Caco-2 (cell line): ENCODE measurements around the gene FAM168A. TPM values are rescaled to one million over a fixed set of nuclear protein-coding genes. Genes with fewer than 3 reads are reported as not detected.

ENCODE experiments used
- Bru-seq: library from RNA; stranded (reverse); fragments of 400-500 nt; gene quantifications from one replicate; lab custom pipeline; 2021; lab: Mats Ljungman, UMichigan
- BruChase-seq, 2 experiments: library from RNA; stranded (reverse); fragments of 400-500 nt; gene quantifications; one replicate each; lab custom pipeline; 2021; lab: Mats Ljungman, UMichigan
- BruUV-seq: library from RNA; stranded (reverse); fragments of 400-500 nt; replicated peaks from 2 replicates; lab custom pipeline; 2021; lab: Mats Ljungman, UMichigan
- CTCF ChIA-PET: fragments of 300-600 bp; sonication (Branson Sonifier 250); formaldehyde crosslinking; loops from one replicate; lab custom pipeline; 2022; ENCODE audit warnings: antibody characterized with exemption; lab: Charles Lee
- POLR2A ChIA-PET: fragments of 300-600 bp; sonication (Branson Sonifier 250); formaldehyde crosslinking; loops from one replicate; lab custom pipeline; 2022; ENCODE audit warnings: antibody characterized with exemption; lab: Charles Lee
- DNase-seq, 2 experiments: peaks; one replicate each; pipeline versions ENCODE4 v3.0.0 to v3.0.0-alpha.2; 2020 to 2022
- H3K27me3 ChIP-seq: replicated peaks from 2 replicates; pipeline ENCODE4 v1.6.0; 2011; ENCODE audit warnings: low read length; ENCODE audit not compliant: control insufficient read depth, insufficient read depth
- H3K36me3 ChIP-seq: 2 replicates; pipeline ENCODE4 v1.5.1; 2011; ENCODE audit warnings: low read length; ENCODE audit not compliant: control insufficient read depth, insufficient read depth
- H3K4me1 ChIP-seq: fragments of 250-450 bp; sonication (Bioruptor Pico); 2 replicates; pipeline ENCODE4 v1.5.1; 2020; ENCODE audit warnings: mild to moderate bottlenecking
- H3K4me3 ChIP-seq: 2 replicates; pipeline ENCODE4 v1.5.1; 2011; ENCODE audit warnings: low read depth, mild to moderate bottlenecking, control low read depth, low read length
- H3K9me3 ChIP-seq: fragments of 250-450 bp; sonication (Bioruptor Pico); 2 replicates; pipeline ENCODE4 v1.5.1; 2020; ENCODE audit warnings: mild to moderate bottlenecking, moderate library complexity
- H3K27ac Mint-ChIP-seq: one replicate; pipeline ENCODE4 v1.8.0; 2022; ENCODE audit warnings: mixed read lengths; ENCODE audit not compliant: unreplicated experiment
- H3K27me3 Mint-ChIP-seq: one replicate; pipeline ENCODE4 v1.8.0; 2022; ENCODE audit warnings: mixed read lengths; ENCODE audit not compliant: insufficient read depth, unreplicated experiment
- H3K36me3 Mint-ChIP-seq: one replicate; pipeline ENCODE4 v1.8.0; 2022; ENCODE audit warnings: mild to moderate bottlenecking, mixed read lengths; ENCODE audit not compliant: insufficient read depth, unreplicated experiment
- H3K4me1 Mint-ChIP-seq: one replicate; pipeline ENCODE4 v1.8.0; 2022; ENCODE audit warnings: low read depth, mixed read lengths; ENCODE audit not compliant: unreplicated experiment
- H3K4me3 Mint-ChIP-seq: one replicate; pipeline ENCODE4 v1.8.0; 2022; ENCODE audit warnings: mild to moderate bottlenecking, moderate library complexity, mixed read lengths; ENCODE audit not compliant: unreplicated experiment
- H3K9me3 Mint-ChIP-seq: one replicate; pipeline ENCODE4 v1.8.0; 2022; ENCODE audit warnings: mixed read lengths; ENCODE audit not compliant: unreplicated experiment
- intact Hi-C: fragments of 100-400 bp; cut with micrococcal nuclease; formaldehyde crosslinking; loops from one replicate; pipeline ENCODE4 v1.10.0; 2022; ENCODE audit not compliant: unreplicated experiment
- long read RNA-seq: library from polyadenylated mRNA; stranded (forward); transcript quantifications from one replicate; pipeline ENCODE4 v2.0.0, GENCODE V29; 2022
- total RNA-seq: library from RNA; stranded (reverse); gene quantifications from 2 replicates; pipeline ENCODE4 v1.2.3, GENCODE V29; 2022
- TF ChIP-seq, protein P1 (sequence below), 2 experiments: fragments of 200-600 bp in 1 of 2; IDR thresholded peaks; 1 replicate in 1 of 2; 2 replicates in 1 of 2; pipeline versions ENCODE4 v1.5.1 to v1.8.0; 2011 to 2022; ENCODE audit warnings: antibody characterized with exemption in 1 of 2, control low read depth in 1 of 2, inconsistent platforms in 1 of 2, low read depth in 1 of 2, low read length in 1 of 2, mild to moderate bottlenecking in 1 of 2, moderate library complexity in 1 of 2; ENCODE audit not compliant: insufficient read depth in 1 of 2, severe bottlenecking in 1 of 2, unreplicated experiment in 1 of 2

The FAM168A gene, protein sequence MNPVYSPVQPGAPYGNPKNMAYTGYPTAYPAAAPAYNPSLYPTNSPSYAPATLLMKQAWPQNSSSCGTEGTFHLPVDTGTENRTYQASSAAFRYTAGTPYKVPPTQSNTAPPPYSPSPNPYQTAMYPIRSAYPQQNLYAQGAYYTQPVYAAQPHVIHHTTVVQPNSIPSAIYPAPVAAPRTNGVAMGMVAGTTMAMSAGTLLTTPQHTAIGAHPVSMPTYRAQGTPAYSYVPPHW
- total RNA-seq (46.0 and 50.2 TPM in 2 replicates), Bru-seq, nascent RNA (percentile 77 among the genes with signal in this experiment), BruChase-seq, experiment 1, labeled RNA remaining after a 2-hour chase (percentile 74 among the genes with signal in this experiment), BruChase-seq, experiment 2, labeled RNA remaining after a 6-hour chase (percentile 77 among the genes with signal in this experiment)
- long read RNA-seq, partial matches to known transcripts: 1 of 26 reads
- long read RNA-seq, other reads (novel, unspliced or antisense): 25 of 26 reads

DNA sequence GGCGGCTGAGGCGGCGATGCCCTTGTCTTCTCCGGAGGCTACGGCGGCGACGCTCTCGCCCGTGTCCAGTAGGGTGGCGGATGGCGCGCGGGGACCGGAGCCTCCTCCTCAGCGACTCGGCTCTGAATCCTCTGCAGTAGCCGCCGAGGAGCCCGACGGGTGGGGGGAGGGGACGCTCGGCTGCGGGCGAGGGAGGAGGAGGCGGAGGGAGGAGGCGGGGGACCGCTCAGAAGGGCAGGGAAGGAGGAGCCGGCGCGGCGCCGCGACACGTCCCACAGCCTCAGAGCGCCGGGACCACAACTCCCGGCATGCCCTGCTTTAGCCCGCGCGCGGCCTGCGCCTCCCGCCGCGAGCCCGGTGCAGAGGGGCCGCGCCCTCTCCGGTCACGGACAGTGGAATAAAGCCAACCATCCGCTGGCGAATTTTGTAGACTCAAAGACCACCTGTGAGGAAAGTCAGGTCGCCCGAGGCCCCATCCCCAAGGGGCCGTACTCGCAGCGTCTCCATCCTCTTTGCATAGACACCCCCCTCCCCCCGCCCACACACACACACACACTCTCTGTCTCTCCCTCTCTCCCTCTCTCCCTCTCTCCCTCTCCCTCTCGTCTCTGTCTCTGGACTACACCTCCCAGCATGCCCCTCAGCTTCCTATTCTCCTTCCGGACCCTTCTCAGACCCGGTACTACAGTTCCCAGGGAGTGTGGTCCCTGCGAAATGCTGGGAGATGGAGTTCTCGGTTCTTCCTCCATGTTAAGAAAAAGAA lies at the start of gene FAM168A:
TSS of gene FAM168A (minus strand) at position 157 of the 763 bp plus-strand sequence. CDS start 129,638 bp downstream, outside the sequence.
- no TSS peak for BruUV-seq
- Histone ChIP-seq H3K4me1 (0 out of 2 replicates have a peak, but pooled peaks cover 5% of the 10 kb centered on the region), H3K36me3 (no peaks in the 10 kb centered on the region)

DNA sequence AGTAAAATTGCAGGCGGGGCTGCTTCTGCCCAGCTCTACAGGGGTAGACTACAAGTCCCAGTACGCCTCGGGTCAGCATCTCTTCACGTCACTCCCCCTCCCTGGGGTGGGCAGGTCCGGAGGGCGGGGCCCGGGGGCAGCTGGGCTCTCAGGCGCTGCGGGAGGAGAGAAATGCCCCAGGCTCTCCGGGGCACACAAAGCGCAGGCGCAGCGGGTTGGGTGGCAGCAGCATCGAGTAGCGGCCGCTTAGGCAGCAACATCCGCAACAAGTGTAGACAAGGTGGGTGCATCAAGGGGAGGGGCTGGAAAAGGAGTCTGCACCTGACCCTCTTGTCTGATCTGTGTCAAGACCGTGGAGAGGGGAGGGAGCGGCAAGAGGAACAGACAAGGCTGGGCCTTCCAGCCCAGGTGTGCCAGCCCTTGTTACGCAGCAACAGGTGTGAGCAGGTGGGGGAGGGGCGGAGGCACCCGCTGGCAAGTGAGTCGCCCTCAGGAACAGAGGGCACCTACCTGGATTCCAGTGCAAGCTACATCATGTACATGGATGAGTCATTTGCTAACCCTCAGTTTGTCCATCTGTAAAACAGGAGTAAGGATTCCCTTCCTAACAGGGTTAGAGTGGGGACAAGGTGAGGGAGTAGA lies 49.7 kb upstream of the FAM168A start:
- TF ChIP-seq, protein P1, sequence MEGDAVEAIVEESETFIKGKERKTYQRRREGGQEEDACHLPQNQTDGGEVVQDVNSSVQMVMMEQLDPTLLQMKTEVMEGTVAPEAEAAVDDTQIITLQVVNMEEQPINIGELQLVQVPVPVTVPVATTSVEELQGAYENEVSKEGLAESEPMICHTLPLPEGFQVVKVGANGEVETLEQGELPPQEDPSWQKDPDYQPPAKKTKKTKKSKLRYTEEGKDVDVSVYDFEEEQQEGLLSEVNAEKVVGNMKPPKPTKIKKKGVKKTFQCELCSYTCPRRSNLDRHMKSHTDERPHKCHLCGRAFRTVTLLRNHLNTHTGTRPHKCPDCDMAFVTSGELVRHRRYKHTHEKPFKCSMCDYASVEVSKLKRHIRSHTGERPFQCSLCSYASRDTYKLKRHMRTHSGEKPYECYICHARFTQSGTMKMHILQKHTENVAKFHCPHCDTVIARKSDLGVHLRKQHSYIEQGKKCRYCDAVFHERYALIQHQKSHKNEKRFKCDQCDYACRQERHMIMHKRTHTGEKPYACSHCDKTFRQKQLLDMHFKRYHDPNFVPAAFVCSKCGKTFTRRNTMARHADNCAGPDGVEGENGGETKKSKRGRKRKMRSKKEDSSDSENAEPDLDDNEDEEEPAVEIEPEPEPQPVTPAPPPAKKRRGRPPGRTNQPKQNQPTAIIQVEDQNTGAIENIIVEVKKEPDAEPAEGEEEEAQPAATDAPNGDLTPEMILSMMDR (IDR thresholded peaks at IDR 0.05; ENCODE audit: insufficient read depth in 1 of 2, low read depth in 1 of 2, low read length in 1 of 2, severe bottlenecking in 1 of 2, unreplicated experiment in 1 of 2): no peak
- H3K4me1 ChIP-seq: peaks cover 10% of the 10 kb centered on the region; the same call in 1 of the 2 replicates
- no TSS peak for BruUV-seq

More for the DNA sequence above, at the start of gene FAM168A:
- H3K4me1 Mint-ChIP-seq: peaks cover 20% of the 10 kb centered on the region
- CTCF ChIA-PET: interaction anchor here (0.6 to 1.6 kb wide), 10 partner anchors 12 to 1084 kb away, joined by 3 to 16 read pairs (median 4); partner anchors contain the start of genes ARHGEF17 and RAB6A
- no peaks in the 10 kb centered on the region for H3K9me3 Mint-ChIP-seq
- peak within 1 kb of the TSS; percentile 88 for H3K4me3 ChIP-seq
- H3K27me3 Mint-ChIP-seq: no peaks in the 10 kb centered on the region
- POLR2A ChIA-PET: interaction anchor here (0.5 to 0.7 kb wide), 5 partner anchors 15 to 291 kb away, joined by 3 to 8 read pairs (median 4); partner anchors contain the start of gene RAB6A
- TF ChIP-seq, protein P1 (IDR thresholded peaks at IDR 0.05; ENCODE audit: insufficient read depth in 1 of 2, low read depth in 1 of 2, low read length in 1 of 2, severe bottlenecking in 1 of 2, unreplicated experiment in 1 of 2): peak; percentile 46 to 53
- intact Hi-C loops: loop anchor here (1.0 to 10.0 kb wide), 7 partner anchors 27 to 278 kb away; partner anchors contain the start of genes COA4 and PAAF1
- H3K9me3 ChIP-seq: no peaks in the 10 kb centered on the region
- H3K36me3 Mint-ChIP-seq: no peaks in the 10 kb centered on the region
- peak; percentile 98 to 99 for DNase-seq
- peak within 1 kb of the TSS; percentile 74 for H3K27ac Mint-ChIP-seq
- H3K4me3 Mint-ChIP-seq: peak within 1 kb of the TSS; percentile 87
- no peaks in the 10 kb centered on the region for H3K27me3 ChIP-seq

More for the DNA sequence above, 49.7 kb upstream of the FAM168A start:
- H3K9me3 ChIP-seq: no peaks in the 10 kb centered on the region
- ChIA-PET POLR2A (interaction anchor here (0.7 kb wide), 1 partner anchor 113 kb away, joined by 4 read pairs; the partner anchor contains the start of gene RAB6A), CTCF (interaction anchor here (0.6 to 3.9 kb wide), 3 partner anchors 22 to 1017 kb away, joined by 3 to 19 read pairs (median 3); partner anchors contain the start of gene RAB6A)
- Mint-ChIP-seq H3K4me1 (peaks cover 25% of the 10 kb centered on the region), H3K36me3 (peaks cover 8% of the 10 kb centered on the region), H3K27ac (peak overlapping the region; percentile 36), H3K4me3 (peak overlapping the region; percentile 78), H3K9me3 (no peaks in the 10 kb centered on the region), H3K27me3 (no peaks in the 10 kb centered on the region)
- H3K36me3 ChIP-seq: no peaks in the 10 kb centered on the region
- peak; percentile 94 to 95 for DNase-seq
- no peaks in the 10 kb centered on the region for H3K27me3 ChIP-seq
- peak overlapping the region; percentile 40 for H3K4me3 ChIP-seq
- intact Hi-C loops: loop anchor here (1.0 kb wide), 2 partner anchors 18 to 49 kb away; partner anchors contain the start of gene FAM168A
